ENCODE results near the gene MGAT5B.

Gene MGAT5B

GRCh38 chr17:76868176-76868668 is at the start of gene MGAT5B:
MGAT5B (plus strand) TSS chr17:76868404; CDS start chr17:76869030, 626 bp downstream.
- Histone ChIP-seq H3K79me2 (ENCODE audit: control insufficient read depth, low read length) (no peaks in the 10 kb centered on the region), H3K27ac (ENCODE audit: low read depth, low read length) (no peak within 1 kb of the TSS), H4K20me1 (ENCODE audit: control insufficient read depth, insufficient read depth, low read depth, low read length) (no peaks in the 10 kb centered on the region), H3K4me1 (ENCODE audit: control insufficient read depth, low read length) (peaks cover 11% of the 10 kb centered on the region), H3K9me2 (replicated peaks; ENCODE audit: control insufficient read depth, low read length) (no peaks in the 10 kb centered on the region), H3K9me3 (ENCODE audit: control insufficient read depth, insufficient read depth, low read length) (no peaks in the 10 kb centered on the region), H3K36me3 (ENCODE audit: control insufficient read depth, low read length) (no peaks in the 10 kb centered on the region), H3K4me2 (ENCODE audit: low read length) (peak within 1 kb of the TSS; percentile 56), H3K27me3 (ENCODE audit: control insufficient read depth, low read length) (peaks cover 21% of the 10 kb centered on the region), H3K4me3 (ENCODE audit: low read length) (peak within 1 kb of the TSS; percentile 35; the same call in 1 of the 2 replicates), H3F3A (ENCODE audit: control insufficient read depth, insufficient read depth) (no peaks in the 10 kb centered on the region)
- peak; percentile 74 for TF ChIP-seq CTCF (IDR thresholded peaks at IDR 0.05; ENCODE audit: low read depth, low read length, poor library complexity, severe bottlenecking)
- TF ChIP-seq EZH2phosphoT487 (IDR thresholded peaks at IDR 0.05; ENCODE audit: borderline replicate concordance, low read length): no peak

- no peaks in the 10 kb centered on the region for H3K9me2 ChIP-seq (replicated peaks; ENCODE audit: control insufficient read depth, low read length)
- H3F3A ChIP-seq (ENCODE audit: control insufficient read depth, insufficient read depth): no peaks in the 10 kb centered on the region
- no peak for TF ChIP-seq EZH2phosphoT487 (IDR thresholded peaks at IDR 0.05; ENCODE audit: borderline replicate concordance, low read length)
- TF ChIP-seq CTCF (IDR thresholded peaks at IDR 0.05; ENCODE audit: low read depth, low read length, poor library complexity, severe bottlenecking): no peak
- no peaks in the 10 kb centered on the region for H4K20me1 ChIP-seq (ENCODE audit: control insufficient read depth, insufficient read depth, low read depth, low read length)
- no peaks in the 10 kb centered on the region for H3K79me2 ChIP-seq (ENCODE audit: control insufficient read depth, low read length)
- H3K4me2 ChIP-seq (ENCODE audit: low read length): peak overlapping the region; percentile 52
- H3K27ac ChIP-seq (ENCODE audit: low read depth, low read length): no peak overlapping the region
- no peaks in the 10 kb centered on the region for H3K27me3 ChIP-seq (ENCODE audit: control insufficient read depth, low read length)
- no peaks in the 10 kb centered on the region for H3K9me3 ChIP-seq (ENCODE audit: control insufficient read depth, insufficient read depth, low read length)
- no peaks in the 10 kb centered on the region for H3K36me3 ChIP-seq (ENCODE audit: control insufficient read depth, low read length)
- peaks cover 44% of the 10 kb centered on the region for H3K4me1 ChIP-seq (ENCODE audit: control insufficient read depth, low read length)
- peak overlapping the region; percentile 11; the same call in 1 of the 2 replicates for H3K4me3 ChIP-seq (ENCODE audit: low read length)
Observed at GRCh38 chr17:76820039-76820438, 48.2 kb upstream of the MGAT5B start.

- Histone ChIP-seq H3K79me2 (ENCODE audit: control insufficient read depth, low read length) (no peaks in the 10 kb centered on the region), H3F3A (ENCODE audit: control insufficient read depth, insufficient read depth) (no peaks in the 10 kb centered on the region), H3K27ac (ENCODE audit: low read depth, low read length) (no peak overlapping the region), H3K4me3 (ENCODE audit: low read length) (no peak overlapping the region), H3K27me3 (ENCODE audit: control insufficient read depth, low read length) (no peaks in the 10 kb centered on the region), H3K4me1 (ENCODE audit: control insufficient read depth, low read length) (peaks cover 44% of the 10 kb centered on the region), H3K36me3 (ENCODE audit: control insufficient read depth, low read length) (no peaks in the 10 kb centered on the region), H3K9me2 (replicated peaks; ENCODE audit: control insufficient read depth, low read length) (no peaks in the 10 kb centered on the region), H3K9me3 (ENCODE audit: control insufficient read depth, insufficient read depth, low read length) (no peaks in the 10 kb centered on the region), H3K4me2 (ENCODE audit: low read length) (peak overlapping the region; percentile 52; the same call in 1 of the 2 replicates), H4K20me1 (ENCODE audit: control insufficient read depth, insufficient read depth, low read depth, low read length) (no peaks in the 10 kb centered on the region)
- TF ChIP-seq CTCF (IDR thresholded peaks at IDR 0.05; ENCODE audit: low read depth, low read length, poor library complexity, severe bottlenecking) (no peak), EZH2phosphoT487 (IDR thresholded peaks at IDR 0.05; ENCODE audit: borderline replicate concordance, low read length) (no peak)
Observed at GRCh38 chr17:76820561-76820960, 47.6 kb upstream of the MGAT5B start.

Data from DOHH2 (cell line).